GM12878 (cell line): ENCODE results near the gene LRFN2. TPM values are rescaled to one million over a fixed set of nuclear protein-coding genes. Genes with fewer than 3 reads are reported as not detected.

Experiments
- ATAC-seq: fragments of 200-7000 bp; cut with Tn5 transposase; 3 replicates; pipeline ENCODE4 v1.9.1; 2020; ENCODE audit warnings: mild to moderate bottlenecking, moderate library complexity
- BruUV-seq: library from RNA; stranded (reverse); fragments of 400-500 nt; replicated peaks from 2 replicates; lab custom pipeline; 2021; lab: Mats Ljungman, UMichigan
- CTCF ChIA-PET: fragments of 300-600 bp; sonication (Branson Sonifier 250); formaldehyde crosslinking; extraction: SDS; loops from one replicate; lab custom pipeline; 2021; ENCODE audit warnings: inconsistent platforms; lab: Yijun Ruan, JAX
- POLR2A ChIA-PET: fragments of 350-600 bp; formaldehyde crosslinking; extraction: SDS; loops from one replicate; lab custom pipeline; 2021; ENCODE audit warnings: inconsistent platforms; lab: Charles Lee
- RAD21 ChIA-PET: fragments of 300-600 bp; sonication (Branson Sonifier 250); formaldehyde crosslinking; loops from one replicate; lab custom pipeline; 2023; ENCODE audit warnings: antibody characterized with exemption; ENCODE audit not compliant: unreplicated experiment; lab: Charles Lee
- SMC1A ChIA-PET: fragments of 300-600 bp; sonication (Branson Sonifier 250); formaldehyde crosslinking; loops from one replicate; lab custom pipeline; 2023; ENCODE audit not compliant: unreplicated experiment, uncharacterized antibody; lab: Charles Lee
- DNase-seq: peaks from one replicate; pipeline ENCODE4 v3.0.0-alpha.2; 2011; ENCODE audit warnings: low read depth, low spot score
- FAIRE-seq: peaks from 3 replicates; lab custom pipeline; 2011; peaks lifted over from hg19 to GRCh38; lab: Jason Lieb, UNC
- H2AFZ ChIP-seq: 2 replicates; pipeline ENCODE4 v1.6.0; 2011; ENCODE audit warnings: low read depth, low read length, control low read depth; ENCODE audit not compliant: control insufficient read depth
- H3K27ac ChIP-seq: 2 replicates; pipeline ENCODE4 v1.5.1; 2011; ENCODE audit warnings: control low read depth; ENCODE audit not compliant: control insufficient read depth, insufficient read depth
- H3K27me3 ChIP-seq, 2 experiments: replicated peaks in 1 of 2; 2 replicates each; pipeline versions ENCODE4 v1.6.0 to v1.6.1; 2011; ENCODE audit warnings: low read length in 1 of 2; ENCODE audit not compliant: control insufficient read depth in 2 of 2, insufficient read depth in 2 of 2
- H3K36me3 ChIP-seq, 2 experiments: 2 replicates each; pipeline ENCODE4 v1.5.1; 2011; ENCODE audit warnings: low read length in 1 of 2; ENCODE audit not compliant: control insufficient read depth in 2 of 2, insufficient read depth in 2 of 2
- H3K4me1 ChIP-seq: 2 replicates; pipeline ENCODE4 v1.6.1; 2011; ENCODE audit warnings: mild to moderate bottlenecking, low read length, moderate library complexity, mixed read lengths; ENCODE audit not compliant: control insufficient read depth, insufficient read depth
- H3K4me2 ChIP-seq: 2 replicates; pipeline ENCODE4 v1.6.0; 2011; ENCODE audit warnings: control low read depth; ENCODE audit not compliant: control insufficient read depth, insufficient read depth
- H3K4me3 ChIP-seq: fragments of 200-600 bp; sonication (generic); 2 replicates; pipeline ENCODE4 v1.5.1; 2016
- H3K79me2 ChIP-seq: 2 replicates; pipeline ENCODE4 v1.6.0; 2011; ENCODE audit warnings: low read length; ENCODE audit not compliant: control insufficient read depth, insufficient read depth
- H3K9ac ChIP-seq: 2 replicates; pipeline ENCODE4 v1.8.0; 2011; ENCODE audit warnings: low read length, control low read depth, mixed read lengths; ENCODE audit not compliant: control insufficient read depth, insufficient read depth
- H3K9me3 ChIP-seq: replicated peaks from 3 replicates; pipeline ENCODE4 v1.5.1; 2011; ENCODE audit warnings: mild to moderate bottlenecking, low read length; ENCODE audit not compliant: control insufficient read depth, insufficient read depth
- H4K20me1 ChIP-seq: 2 replicates; pipeline ENCODE4 v1.6.0; 2011; ENCODE audit not compliant: control insufficient read depth, insufficient read depth
- FOS ChIP-seq: IDR thresholded peaks from 3 replicates; pipeline ENCODE4 v1.6.1; 2011; ENCODE audit warnings: borderline replicate concordance; ENCODE audit not compliant: insufficient read length; ENCODE audit errors: extremely low read depth
- FOXK2 ChIP-seq: fragments of 450-650 bp; IDR thresholded peaks from 2 replicates; pipeline ENCODE4 v1.6.1; 2017; ENCODE audit warnings: mild to moderate bottlenecking, moderate library complexity
- HDAC2 ChIP-seq: fragments of 200-600 bp; sonication (generic); IDR thresholded peaks from 2 replicates; pipeline ENCODE4 v1.6.1; 2017
- HSF1 ChIP-seq: fragments of 150-350 bp; IDR thresholded peaks from 2 replicates; pipeline ENCODE4 v1.6.1; 2014; ENCODE audit warnings: mild to moderate bottlenecking, low read depth, low read length
- KDM1A ChIP-seq: fragments of 200-600 bp; sonication (generic); IDR thresholded peaks from 2 replicates; pipeline ENCODE4 v1.6.1; 2016; ENCODE audit warnings: borderline replicate concordance
- MEF2A ChIP-seq: IDR thresholded peaks from 2 replicates; pipeline ENCODE4 v1.6.1; 2011; ENCODE audit warnings: low read depth, mild to moderate bottlenecking, low read length, moderate library complexity; ENCODE audit not compliant: insufficient read depth
- MXI1 ChIP-seq: fragments of 150-350 bp; IDR thresholded peaks from 2 replicates; pipeline ENCODE4 v1.6.1; 2011; ENCODE audit warnings: low read depth, mild to moderate bottlenecking, inconsistent platforms, low read length, improper control_type of control experiment
- NFIC ChIP-seq: IDR thresholded peaks from 2 replicates; pipeline ENCODE4 v1.6.1; 2012; ENCODE audit warnings: low read depth, mild to moderate bottlenecking, inconsistent platforms, low read length, moderate library complexity
- SIN3A ChIP-seq: IDR thresholded peaks from 2 replicates; pipeline ENCODE4 v1.6.1; 2012; ENCODE audit warnings: low read depth, low read length, improper control_type of control experiment
- SREBF2 ChIP-seq: IDR thresholded peaks from 2 replicates; pipeline ENCODE4 v1.6.1; 2012; ENCODE audit warnings: mild to moderate bottlenecking, low read length
- ZBTB11 ChIP-seq: fragments of 450-650 bp; formaldehyde crosslinking; IDR thresholded peaks from 2 replicates; pipeline ENCODE4 v1.5.0; 2022; ENCODE audit warnings: mild to moderate bottlenecking, missing genetic modification characterization
- ZSCAN29 ChIP-seq: fragments of 450-650 bp; IDR thresholded peaks from 2 replicates; pipeline ENCODE4 v1.6.1; 2017; ENCODE audit warnings: mild to moderate bottlenecking, moderate library complexity
- WGBS: methylation state at CpG from one replicate; pipeline ENCODE4 v1.1.6; 2016; ENCODE audit warnings: low lambda C conversion rate; ENCODE audit not compliant: insufficient replicate concordance, insufficient coverage; ENCODE audit errors: missing lambda C conversion rate; 5-methylcytosine and 5-hydroxymethylcytosine counted together
- in situ Hi-C: fragments of 300-500 bp; cut with MboI; formaldehyde crosslinking; loops from 9 replicates; pipeline ENCODE4 v1.14.3; 2018; ENCODE audit warnings: mixed read lengths
- intact Hi-C: fragments of 100-400 bp; cut with micrococcal nuclease; formaldehyde crosslinking; loops from one replicate; pipeline ENCODE4 v1.14.2; 2022; ENCODE audit not compliant: unreplicated experiment
- polyA plus RNA-seq, 11 experiments: library from polyadenylated mRNA; depleted of rRNA in 4 of 11; unstranded in 6 of 11; stranded (reverse) in 5 of 11; fragments of >200 nt; fragmentation: Nextera tagmentation in 4 of 11; fragmentation: Illumina TruSeq in 1 of 11; extraction: Ambion mirVana in 4 of 11; extraction: Trizol in 1 of 11; gene quantifications; 1 replicate in 1 of 11; 2 replicates in 10 of 11; pipeline versions ENCODE4 v1.2.1 to v1.2.3, GENCODE V29; 2011 to 2016; ENCODE audit warnings: inconsistent platforms in 2 of 11, missing spikeins in 2 of 11, low read depth in 1 of 11
- total RNA-seq, 4 experiments: library from RNA; depleted of rRNA in 3 of 4; stranded (reverse); fragments of >200 nt in 3 of 4; fragmentation: Illumina TruSeq in 1 of 4; extraction: Trizol in 1 of 4; gene quantifications; 2 replicates each; pipeline versions ENCODE4 v1.2.1 to v1.2.3, GENCODE V29; 2013 to 2021
- TF ChIP-seq, protein P1 (sequence below): fragments of 450-650 bp; IDR thresholded peaks from 2 replicates; pipeline ENCODE4 v1.6.1; 2017; ENCODE audit warnings: mild to moderate bottlenecking, moderate library complexity
- TF ChIP-seq, protein P2 (sequence below): IDR thresholded peaks from 2 replicates; pipeline ENCODE4 v1.6.1; 2011; ENCODE audit warnings: borderline replicate concordance, low read depth, mild to moderate bottlenecking, moderate library complexity, low read length; ENCODE audit not compliant: insufficient read depth, poor library complexity, severe bottlenecking

The LRFN2 gene
- total and polyA plus RNA-seq, 10 of the 15 experiments (the other 5 are each of a cell fraction or from before 2014, with no cell fraction given) = not detected

GRCh38 chr6:40597301-40597700 lies 10.1 kb upstream of the LRFN2 start (continued):
- TF ChIP-seq FOXK2 (no peak), HSF1 (no peak), SREBF2 (no peak), MEF2A (no peak), ZSCAN29 (no peak), KDM1A (no peak), SIN3A (no peak)
- TF ChIP-seq, protein P1, sequence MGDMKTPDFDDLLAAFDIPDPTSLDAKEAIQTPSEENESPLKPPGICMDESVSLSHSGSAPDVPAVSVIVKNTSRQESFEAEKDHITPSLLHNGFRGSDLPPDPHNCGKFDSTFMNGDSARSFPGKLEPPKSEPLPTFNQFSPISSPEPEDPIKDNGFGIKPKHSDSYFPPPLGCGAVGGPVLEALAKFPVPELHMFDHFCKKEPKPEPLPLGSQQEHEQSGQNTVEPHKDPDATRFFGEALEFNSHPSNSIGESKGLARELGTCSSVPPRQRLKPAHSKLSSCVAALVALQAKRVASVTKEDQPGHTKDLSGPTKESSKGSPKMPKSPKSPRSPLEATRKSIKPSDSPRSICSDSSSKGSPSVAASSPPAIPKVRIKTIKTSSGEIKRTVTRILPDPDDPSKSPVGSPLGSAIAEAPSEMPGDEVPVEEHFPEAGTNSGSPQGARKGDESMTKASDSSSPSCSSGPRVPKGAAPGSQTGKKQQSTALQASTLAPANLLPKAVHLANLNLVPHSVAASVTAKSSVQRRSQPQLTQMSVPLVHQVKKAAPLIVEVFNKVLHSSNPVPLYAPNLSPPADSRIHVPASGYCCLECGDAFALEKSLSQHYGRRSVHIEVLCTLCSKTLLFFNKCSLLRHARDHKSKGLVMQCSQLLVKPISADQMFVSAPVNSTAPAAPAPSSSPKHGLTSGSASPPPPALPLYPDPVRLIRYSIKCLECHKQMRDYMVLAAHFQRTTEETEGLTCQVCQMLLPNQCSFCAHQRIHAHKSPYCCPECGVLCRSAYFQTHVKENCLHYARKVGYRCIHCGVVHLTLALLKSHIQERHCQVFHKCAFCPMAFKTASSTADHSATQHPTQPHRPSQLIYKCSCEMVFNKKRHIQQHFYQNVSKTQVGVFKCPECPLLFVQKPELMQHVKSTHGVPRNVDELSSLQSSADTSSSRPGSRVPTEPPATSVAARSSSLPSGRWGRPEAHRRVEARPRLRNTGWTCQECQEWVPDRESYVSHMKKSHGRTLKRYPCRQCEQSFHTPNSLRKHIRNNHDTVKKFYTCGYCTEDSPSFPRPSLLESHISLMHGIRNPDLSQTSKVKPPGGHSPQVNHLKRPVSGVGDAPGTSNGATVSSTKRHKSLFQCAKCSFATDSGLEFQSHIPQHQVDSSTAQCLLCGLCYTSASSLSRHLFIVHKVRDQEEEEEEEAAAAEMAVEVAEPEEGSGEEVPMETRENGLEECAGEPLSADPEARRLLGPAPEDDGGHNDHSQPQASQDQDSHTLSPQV = no peak

DNA sequence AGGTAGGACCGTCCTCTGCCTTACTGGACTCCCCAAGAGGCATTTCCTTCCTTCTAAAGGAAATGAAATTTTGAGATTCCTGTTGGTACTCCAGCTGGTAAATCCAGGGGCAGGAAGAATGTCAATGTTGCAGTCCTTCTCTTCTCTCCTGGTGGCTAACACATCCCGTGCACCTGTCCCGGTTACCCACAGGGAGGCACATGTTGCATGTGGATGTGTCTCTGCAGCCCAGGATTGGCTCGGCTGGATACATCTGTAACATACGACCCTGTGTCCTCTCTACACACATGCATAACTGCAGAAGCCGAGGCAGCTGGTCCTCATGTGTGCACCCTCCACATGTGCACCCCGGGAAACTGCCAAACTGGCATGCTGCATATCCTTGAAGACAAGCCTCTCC lies 1.3 kb upstream of the LRFN2 start:
- Histone ChIP-seq H3K4me1 (no peaks in the 10 kb centered on the region), H4K20me1 (no peaks in the 10 kb centered on the region), H3K27me3 (peaks cover 3 to 11% of the 10 kb centered on the region in 2 experiments), H3K27ac (no peak overlapping the region), H3K9ac (no peak overlapping the region), H3K79me2 (no peaks in the 10 kb centered on the region), H3K4me2 (no peak overlapping the region), H3K9me3 (no peaks in the 10 kb centered on the region), H3K4me3 (no peak overlapping the region), H2AFZ (no peak overlapping the region), H3K36me3 (no peaks in the 10 kb centered on the region)
- POLR2A ChIA-PET = no interaction called here
- DNase-seq (no peak), FAIRE-seq (no peak), ATAC-seq (no peak)
- WGBS = 37% methylated on average over 7 of the region's 7 CpGs
- no TSS peak for BruUV-seq
- SMC1A ChIA-PET = no interaction called here
- in situ Hi-C loops = no loop called here
- intact Hi-C loops = no loop called here
- CTCF ChIA-PET = no interaction called here
- RAD21 ChIA-PET = no interaction called here
- no peak for TF ChIP-seq NFIC
- no peak for TF ChIP-seq HDAC2
- TF ChIP-seq, protein P2, sequence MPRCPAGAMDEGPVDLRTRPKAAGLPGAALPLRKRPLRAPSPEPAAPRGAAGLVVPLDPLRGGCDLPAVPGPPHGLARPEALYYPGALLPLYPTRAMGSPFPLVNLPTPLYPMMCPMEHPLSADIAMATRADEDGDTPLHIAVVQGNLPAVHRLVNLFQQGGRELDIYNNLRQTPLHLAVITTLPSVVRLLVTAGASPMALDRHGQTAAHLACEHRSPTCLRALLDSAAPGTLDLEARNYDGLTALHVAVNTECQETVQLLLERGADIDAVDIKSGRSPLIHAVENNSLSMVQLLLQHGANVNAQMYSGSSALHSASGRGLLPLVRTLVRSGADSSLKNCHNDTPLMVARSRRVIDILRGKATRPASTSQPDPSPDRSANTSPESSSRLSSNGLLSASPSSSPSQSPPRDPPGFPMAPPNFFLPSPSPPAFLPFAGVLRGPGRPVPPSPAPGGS = no peak
- no peak for TF ChIP-seq ZBTB11
- no peak for TF ChIP-seq FOS
- TF ChIP-seq MXI1 = no peak
